Measurements from ENCODE around the gene TNS3.

The TNS3 gene

DNA sequence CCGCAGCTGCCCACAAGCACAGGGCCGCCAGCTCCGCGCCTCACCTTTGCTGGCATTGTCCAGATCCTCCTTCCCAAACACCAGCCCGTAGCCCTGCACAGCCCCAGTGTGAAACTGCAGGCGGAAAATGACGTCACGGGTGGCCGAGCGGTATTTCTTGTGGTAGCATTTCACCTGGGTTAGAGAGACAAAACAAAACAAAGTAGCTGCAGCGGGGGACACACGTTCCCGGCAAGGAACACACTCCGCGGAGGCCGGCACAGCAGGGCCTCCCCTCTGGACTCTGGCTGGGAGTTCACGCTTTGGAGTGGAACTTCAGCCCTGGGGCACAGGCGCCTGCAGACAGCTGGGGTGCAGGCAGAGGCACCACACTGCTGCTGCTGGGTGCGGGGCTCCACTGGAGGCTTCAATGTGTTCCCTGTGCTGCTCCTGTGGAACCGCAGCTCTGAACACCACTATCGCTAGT, 181.1 kb downstream of the TNS3 start:
- no peak for DNase-seq

DNA sequence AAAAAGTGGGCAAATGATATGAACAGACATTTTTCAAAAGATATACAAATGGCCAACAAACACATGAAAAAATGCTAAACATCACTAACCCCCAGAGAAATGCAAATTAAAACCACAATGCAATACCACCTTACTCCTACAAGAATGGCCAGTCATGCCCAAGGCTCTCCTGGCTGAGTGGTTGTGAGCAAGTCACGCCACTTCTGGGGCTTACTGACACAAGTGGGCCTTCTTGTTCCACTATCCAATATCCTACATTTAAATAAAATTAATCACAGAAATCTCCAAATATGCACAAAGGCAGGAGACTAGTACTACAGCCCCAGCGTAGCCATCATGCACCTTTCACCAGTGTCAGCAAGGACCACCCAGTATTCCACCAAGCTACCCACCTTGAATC, 181.9 kb downstream of the TNS3 start:
- no peak for DNase-seq

DNA sequence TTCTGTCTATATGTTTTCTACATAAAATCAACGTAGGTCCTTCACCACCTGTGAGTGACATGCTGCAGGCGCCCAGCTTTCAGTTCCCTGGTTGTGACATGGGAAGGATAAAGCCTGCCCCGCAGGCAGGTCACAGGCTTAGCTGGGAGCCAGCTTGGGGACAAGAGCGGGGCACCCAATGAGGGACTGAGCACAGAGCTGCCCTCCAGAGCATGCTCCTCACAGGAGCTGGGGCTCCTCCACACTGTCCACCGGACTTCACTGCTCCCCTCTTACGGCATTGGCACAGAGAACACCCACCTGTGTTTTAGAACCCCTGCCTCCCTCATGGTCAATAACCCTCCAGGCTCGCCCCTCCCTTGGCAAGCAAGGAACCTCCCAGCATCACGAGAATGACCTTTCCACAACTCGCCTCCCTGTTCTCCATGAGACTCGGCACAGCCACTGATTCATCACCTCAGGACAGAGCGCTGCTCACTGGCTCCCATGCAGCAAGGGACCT, 187.1 kb downstream of the TNS3 start:
- DNase-seq = no peak

DNA sequence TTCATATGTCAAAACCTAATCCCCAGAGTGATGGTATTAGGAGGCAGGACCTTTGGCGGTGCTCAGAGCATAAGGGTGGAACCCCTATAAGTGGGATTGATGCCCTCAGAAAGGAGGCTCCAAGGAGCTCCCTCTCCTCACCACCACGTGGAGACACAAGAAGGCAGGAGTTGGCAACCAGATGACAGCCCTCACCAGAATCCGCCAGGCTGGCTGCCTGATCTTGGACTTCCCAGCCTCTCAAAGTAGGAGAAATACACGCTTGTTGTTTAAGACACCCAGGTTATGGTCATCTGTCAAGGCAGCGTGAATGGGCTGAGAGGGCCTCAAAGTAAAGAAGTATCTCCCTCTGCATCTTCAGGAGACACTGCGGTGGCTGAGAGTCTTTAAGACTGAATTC, 187.7 kb downstream of the TNS3 start:
- DNase-seq = no peak

DNA sequence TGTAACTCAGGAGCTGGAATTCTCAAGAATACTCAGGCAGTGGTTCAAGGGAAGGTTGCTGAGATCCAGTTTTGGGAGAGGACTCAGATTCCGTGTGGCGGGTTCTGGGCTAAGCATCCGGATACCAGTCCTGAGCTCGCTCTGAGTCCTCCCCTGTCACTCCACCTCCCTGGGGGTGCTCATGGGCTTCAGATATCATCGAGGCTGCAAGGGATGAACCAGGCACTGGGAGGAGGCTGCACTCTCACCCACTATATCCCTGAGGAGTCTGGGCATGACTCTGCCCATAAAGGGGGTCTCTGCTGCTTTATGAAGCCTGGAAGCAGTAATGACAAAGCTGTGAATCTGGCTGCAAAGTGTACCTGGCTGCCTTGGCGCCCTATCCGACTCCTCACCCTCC, 188.5 kb downstream of the TNS3 start:
- DNase-seq = no peak

DNA sequence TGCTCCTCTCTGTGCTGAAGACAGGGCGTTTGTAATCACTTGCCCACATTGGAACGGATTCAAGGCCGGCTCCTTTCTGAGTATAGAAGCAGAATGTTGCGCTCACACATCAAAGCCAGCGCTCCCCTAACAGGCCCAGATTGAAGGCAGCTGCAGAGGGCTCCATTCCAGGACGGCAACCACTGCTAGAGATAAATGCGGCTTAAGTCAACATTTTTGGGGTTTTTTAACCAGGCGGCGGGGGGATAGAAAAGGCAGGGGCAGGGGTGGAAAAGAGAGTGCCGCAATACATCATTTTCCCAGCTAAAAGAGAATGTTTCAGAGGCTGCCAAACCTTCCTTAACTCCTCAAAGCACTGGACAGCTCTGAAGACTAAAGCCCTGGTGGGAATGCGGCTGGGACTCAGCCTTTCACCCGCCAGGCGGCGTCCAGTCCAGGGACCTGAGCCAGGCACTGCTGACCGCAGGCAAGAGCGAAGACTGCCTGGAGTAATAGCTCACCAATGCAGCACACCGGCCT, 189.6 kb downstream of the TNS3 start:
- DNase-seq = no peak

DNA sequence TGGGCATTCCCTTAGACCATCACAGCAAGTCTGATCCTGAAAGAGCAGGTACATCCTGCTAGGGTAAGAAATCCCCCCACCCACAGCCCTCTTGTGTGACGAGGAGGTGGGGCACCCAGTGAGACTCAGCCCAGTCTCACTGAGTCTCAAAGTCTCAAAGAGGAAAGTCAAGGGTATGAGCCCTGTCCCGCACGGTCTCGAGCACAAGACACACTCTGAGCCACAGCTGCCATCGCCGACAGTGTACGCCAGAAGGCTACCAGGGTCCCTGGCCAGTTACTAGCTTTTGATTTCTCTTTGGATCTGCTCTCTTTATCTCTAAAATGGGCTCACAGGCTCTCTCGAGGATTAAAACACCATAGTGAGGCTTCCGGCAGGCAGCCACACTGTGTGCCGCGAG, 190.2 kb downstream of the TNS3 start:
- DNase-seq = no peak

DNA sequence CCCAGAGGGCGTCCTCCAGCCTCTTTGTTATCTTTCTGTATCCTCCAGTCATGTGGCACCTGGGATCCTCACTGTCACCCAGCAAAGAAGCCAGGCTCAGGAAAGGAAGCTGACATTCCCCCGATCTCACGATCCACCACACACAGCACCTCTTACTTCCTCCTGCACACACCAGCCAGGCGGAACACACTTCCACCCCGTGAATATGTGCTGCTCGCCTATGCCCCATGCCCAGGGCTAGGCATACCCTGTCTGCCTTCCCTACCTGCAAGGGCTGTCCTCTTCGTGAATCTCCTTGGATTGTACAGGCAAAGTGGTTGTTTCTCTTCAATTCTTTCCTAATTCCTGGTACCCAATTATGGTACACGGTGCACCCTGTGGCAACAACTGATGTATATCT, 191.0 kb downstream of the TNS3 start:
- DNase-seq = no peak

DNA sequence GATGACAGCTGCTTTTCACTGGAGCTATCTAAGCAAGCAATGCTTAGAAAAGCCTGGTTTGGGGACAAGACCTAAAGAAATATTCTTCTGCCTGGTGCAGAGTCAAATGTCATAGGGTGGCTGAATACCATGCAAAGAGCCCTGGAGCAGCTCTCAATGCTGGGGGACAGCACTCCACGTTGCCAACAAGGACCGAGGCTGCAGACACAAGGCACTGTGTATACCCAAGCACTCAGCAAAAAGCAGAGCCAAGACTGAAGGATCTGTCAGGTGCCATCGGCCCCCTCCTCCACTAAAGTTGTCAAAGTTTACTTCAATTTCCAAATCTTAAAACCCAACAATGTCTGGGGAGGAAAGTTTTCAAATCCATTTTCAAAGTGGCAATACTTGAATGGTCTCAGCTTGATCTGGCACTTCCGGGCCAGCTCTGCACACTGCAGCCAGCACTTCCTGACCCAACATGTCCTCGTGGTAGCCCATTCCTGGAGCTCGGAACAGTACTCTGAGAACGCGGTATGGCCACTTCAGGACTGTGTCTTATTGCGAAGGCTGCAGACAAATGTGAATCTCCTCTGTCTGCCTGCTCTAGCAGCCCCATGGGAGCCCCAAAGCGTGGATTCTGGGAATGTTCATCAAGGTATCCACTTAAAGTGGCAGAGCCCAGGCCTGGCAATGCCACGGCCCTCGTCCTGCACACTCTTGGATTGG, 191.8 kb downstream of the TNS3 start:
- DNase-seq = no peak

DNA sequence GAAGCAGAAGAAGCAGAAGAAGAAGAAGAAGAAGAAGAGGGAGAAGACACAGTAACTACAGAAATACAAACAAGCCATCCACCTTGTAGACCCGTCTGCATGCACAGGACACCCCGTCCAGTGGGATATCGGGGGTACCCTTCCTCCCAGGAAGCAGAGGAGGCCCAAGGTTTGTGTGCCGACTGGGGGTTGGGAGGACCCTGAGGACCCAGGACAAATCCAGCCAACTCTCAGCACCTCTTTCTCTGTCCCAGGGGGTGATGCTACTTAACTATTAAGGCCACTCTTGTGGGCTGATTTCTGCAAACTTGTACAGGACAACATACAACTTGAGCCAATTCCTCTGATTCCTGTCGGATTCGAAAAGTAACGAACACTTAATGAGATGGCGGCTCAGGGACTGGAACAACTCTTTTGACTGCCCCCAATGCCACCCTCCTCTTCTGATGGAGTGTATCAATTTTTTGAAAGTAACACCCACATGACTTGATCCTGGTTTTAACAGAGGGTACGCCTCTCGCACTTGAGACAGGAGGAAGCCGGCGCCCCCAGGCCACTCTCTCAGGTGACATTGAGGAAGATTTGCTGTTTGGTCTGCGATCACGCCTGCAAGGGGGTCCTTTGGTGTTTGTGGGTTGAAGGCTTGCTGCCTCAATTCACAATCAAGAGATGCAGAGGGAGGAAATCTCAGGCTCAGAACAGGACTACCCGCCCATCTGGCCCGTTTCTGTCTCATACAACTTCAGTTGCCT, 192.6 kb downstream of the TNS3 start:
- no peak for DNase-seq

DNA sequence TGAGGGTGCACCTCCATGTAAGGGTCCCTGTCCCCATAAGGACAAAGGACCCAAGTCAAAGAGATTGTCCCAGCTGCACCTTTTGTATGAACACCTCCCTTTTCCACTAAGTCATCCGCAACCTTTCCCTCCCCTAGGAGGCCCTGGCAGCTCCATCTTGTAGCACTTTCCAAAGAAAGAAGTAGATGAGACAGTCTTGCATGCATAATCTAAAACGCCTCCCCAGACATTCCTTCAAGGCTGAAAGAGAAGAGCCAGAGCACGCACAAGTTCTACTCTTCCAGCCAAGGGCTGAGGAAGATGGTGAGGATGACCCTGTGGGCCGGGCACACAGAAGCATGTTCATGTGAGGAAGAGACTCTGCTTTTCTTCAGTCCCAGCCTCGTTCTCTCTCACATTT, 194.4 kb downstream of the TNS3 start:
- no peak for DNase-seq

DNA sequence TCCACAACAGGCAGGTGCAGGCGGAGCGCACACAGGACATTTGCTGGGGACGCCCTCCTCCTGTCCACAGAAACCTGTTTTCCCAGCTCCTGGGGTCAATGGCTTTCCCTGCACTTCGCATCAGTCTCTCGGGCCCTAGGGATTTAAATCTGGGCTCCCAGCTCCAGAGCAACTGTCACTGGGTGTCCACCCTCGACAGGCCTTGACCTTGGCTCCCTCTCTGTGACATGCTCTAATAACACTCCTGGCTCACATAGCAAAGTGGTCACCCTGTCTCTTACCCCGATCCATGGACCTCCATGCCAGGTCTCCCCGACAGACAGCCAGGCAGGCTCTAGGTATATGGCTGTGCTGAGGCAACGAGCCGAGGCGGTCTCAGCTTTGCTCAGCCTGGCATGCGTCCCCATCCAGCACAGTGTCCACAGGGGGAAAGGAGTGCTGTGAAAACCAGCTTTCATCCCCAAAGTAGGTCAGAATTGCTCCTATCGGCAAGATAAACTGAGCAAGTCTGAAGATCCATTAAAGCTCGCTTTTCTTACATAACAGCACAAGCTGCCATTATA, 195.6 kb downstream of the TNS3 start:
- DNase-seq = no peak

DNA sequence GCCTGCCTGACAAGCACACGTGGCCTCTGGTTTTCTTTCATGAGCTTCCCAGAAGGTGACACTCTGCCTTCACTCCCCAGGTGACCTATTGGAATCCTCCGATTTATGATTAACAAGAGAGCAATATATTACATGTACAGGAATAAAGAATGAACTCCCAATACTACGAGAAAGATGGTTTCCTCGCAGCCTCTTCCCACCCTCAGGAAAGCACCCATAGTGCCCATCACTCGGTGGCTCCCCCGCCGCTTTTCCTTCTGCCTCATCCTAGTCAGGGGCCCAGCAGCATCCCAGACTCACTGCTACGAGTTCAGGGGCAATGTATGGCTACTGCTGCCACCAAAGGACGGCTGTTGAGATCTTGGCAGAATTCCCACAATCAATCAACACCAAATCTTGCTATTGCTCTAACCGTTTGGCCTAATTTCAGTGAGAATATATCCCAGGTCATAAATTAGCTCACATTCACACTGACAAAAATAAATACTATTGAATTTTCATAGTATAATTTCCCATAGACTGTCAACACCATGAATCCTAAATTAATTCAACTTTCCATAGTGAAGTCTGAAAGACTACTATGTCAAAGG, 196.3 kb downstream of the TNS3 start:
- DNase-seq = no peak

DNA sequence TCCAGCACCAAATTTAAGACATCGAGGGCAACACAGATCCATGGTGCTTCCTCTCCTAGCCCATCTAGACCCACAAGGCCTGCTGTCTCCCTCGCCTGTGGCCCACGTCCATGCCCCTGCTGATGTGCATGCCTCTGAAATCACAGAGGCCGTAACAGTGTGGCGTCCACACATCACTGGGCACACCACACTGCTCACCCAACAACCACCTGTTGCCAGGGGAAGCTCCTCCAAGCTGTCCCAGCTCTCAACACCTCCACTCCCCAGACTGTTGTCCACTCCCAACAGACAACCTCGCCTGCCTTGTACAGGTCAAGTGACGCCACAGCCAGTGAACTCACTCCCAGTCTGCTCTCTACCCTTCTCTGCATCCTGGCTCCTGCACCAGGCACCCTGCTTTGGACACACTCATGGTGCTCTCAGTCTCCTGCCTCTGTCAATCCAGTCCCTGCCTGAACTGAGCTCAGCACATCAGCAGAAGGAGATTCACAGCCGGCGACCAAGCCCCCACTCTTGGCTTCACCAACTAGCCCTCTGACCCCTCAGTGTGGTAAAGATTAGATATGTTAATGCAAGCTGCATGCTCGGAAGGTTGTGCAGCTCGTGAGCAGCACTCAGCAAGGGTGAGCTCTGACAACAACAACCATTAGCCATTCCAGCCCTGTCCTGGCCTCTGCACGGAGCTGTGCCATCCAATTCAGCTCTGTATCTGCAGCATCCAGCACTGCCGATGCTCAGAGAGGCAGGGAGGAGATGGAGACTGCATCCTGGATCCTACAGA, 197.0 kb downstream of the TNS3 start:
- no peak for DNase-seq

DNA sequence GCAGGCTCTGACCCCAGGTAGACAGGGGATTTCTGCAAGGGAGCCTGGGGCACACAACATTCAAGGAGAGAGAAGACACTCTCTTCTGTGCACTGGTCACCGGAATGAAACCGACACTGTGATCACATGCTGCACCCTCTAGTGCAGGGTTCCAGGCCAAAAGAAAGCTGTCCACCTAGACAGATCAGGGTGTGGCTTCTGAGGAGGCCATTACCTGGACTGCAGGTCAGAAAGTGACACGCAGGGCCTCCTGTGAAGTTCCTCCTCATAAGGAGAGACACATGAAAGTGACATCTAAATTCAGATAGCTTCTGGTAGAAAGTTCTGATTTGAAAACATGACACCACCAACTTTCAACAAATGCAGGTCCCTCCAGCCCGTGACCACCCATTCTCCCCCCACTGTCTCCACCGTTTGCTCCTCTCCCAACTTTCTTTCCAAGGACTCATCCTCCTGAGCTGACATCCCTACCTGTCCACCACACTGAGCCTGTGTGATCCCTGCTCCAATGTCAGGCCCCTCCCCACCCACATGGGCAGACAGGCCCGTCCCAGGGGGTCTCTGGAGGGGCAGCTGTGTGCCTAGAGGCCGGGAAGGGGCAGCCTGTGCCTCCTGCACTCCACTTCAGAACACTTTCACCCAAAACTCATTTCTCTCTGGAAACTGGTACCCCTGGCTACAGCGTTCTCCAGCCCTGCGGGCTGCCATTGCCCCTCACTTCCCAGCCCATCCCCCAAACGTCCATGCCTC, 198.0 kb downstream of the TNS3 start:
- no peak for DNase-seq

DNA sequence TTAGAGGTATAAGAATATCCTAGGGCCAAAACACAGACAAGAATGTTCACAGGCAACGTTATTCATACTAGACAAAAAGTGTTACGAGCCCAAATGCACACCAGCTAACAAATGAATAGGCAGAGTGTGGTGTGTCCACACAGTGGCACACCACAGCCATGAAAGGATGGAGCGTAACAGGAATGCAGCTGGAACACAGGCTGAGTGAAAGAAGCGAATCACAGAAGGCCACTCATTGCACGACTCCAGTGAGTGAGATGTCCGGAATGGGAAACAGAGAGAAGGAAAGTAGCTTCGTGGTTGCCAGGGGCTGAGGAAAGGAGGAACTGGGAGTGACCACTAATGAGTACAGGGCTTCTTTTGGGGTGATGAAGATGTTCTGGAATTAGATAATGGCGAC, 198.8 kb downstream of the TNS3 start:
- no peak for DNase-seq

DNA sequence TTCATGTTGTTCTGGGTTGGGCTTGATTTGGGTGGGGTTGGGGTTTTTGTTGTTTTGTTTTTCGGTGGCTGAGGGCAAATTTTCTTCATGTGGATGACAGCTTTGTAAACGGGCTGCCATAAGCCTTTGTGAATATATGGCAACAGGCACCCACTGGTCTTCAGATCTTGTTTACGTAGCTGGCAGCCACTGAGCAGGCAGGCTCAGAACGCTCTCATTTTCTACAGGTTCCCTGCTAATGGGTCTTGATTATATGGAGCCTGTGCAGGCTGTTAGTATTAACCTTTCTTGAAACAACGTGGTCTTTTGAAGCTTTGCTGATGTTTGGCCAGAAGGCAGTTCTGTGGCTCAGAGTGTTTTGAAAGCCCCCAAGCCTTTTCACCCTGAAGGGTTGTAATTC, 199.7 kb downstream of the TNS3 start:
- no peak for DNase-seq

DNA sequence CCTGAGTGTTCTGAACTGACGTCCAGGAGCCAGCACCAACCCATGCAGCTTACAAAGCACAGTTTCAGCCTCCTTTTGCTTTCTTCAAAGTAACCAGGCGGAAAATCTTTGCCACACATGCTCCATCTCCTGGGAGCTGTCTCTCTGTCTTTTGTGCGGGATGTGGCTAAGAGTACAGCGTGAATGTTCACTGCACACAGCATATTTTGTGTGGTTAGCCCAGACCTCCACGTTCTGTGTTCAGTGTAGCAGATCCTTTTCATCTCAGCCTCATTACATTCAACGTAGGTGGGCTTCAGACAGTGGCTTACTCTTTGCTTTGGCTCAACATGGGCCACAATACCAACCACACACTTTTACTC, 200.8 kb downstream of the TNS3 start:
- DNase-seq = no peak

DNA sequence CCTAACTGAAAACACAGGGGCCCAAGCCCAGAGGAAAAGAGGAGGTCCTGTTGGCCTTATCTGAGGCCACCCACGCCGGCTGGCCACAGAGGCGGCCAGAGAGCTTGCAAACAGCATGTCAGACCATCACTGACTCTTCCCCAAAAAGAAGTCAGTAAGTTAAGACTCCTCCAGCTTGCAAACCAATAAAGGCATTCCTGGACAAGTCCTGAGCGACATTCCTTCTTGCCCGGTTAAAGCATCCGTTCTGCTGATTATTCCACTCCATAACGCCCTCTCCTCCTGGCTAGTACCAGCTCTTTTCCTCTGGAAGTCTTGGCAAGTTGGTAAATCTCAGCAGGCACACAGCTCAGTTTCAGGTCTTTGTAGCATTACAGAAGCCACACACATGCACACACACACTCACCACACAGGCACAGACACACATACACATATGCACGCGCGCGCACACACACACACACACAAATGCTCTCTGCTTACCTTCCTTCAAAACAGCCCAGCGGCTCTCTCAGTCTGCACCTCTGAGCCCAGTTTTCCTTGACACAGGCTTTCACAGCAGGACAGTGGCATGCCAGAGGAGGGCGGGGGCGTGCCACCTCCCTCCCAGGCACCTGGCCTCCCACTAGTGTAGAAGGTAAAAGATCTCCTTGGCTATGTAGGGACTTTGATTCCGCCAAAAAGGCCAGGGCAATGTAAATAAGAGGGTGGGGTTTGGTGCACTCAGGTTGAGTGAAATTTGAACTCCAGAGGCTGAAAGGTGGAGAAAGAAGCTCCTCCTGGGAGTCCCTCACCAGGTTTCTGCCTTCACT, 201.4 kb downstream of the TNS3 start:
- DNase-seq = no peak

DNA sequence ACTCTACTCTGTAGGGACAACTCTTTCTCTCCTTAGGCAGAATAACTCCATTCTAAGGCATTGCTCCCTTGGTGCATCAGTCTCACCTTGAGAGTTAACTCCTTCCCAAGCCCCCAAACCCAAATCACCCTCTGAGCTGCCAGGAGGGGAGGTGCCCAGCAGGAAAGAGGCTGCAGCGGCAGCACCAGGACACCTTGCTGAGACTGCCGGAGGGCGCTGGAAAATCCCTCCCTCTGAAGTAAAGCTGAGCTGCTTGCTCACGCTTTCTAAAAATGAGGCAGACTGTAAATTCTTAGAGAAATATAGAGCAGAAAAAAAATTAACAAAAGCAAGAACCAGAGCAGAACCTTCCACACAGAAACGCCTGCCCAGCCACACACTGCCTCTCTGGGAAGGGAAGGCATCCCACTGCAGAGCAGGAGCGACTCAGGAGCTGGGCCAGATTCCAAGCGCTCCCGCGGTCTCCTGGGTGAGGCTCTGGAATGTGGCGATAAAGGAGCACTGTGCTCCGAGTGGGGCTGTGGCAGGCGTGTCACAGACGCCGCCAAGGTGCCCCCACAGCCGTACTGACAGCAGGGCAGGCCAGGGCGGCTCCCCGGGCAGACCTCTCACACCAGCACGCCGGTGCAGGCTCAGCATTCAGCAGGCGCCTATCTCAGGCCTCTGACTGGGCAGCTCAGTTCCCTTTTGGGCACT, 202.1 kb downstream of the TNS3 start:
- no peak for DNase-seq

All from CD4-positive, alpha-beta T cell treated with Interleukin-15 for 1 hour (primary cell).